NCI-H2107 (cell line): ENCODE measurements around the gene FOXM1.

ENCODE experiments used
- DNase-seq: peaks from one replicate; lab custom pipeline; 2025; lab: John Stamatoyannopoulos, UW

The FOXM1 gene

DNA sequence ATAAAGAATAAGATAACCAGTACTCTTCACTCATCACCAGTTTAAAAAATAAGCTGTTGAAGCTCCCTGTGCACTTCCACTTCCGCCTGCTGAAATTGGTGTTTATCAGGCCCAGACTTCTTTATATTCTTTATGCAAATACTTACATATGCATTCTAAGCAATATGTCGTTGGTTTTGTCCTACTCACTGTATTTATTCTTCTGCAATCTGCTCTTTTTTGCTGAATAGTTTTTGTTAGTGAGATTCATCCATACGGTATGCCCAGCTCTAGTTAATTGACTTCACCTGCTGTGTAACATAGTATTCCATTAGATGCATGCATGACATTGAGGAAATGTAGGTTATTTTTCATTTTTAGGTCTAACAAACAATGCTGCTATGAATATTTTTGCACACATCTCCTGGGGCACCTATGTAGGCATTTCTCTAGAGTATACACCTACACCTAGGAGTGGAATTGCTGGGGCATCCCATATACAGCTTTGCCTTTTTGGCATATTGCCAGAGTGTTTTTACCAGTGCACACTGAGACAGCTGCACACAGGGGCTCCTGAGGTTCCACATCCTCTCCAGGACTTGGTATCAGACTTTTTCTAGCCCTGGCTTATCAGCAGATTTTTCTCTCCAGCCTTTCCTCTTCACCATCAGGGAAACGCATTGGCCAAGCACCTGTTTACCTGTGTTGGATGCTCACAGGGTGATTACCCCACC, 41.1 kb downstream of the FOXM1 start:
- no peak for DNase-seq

DNA sequence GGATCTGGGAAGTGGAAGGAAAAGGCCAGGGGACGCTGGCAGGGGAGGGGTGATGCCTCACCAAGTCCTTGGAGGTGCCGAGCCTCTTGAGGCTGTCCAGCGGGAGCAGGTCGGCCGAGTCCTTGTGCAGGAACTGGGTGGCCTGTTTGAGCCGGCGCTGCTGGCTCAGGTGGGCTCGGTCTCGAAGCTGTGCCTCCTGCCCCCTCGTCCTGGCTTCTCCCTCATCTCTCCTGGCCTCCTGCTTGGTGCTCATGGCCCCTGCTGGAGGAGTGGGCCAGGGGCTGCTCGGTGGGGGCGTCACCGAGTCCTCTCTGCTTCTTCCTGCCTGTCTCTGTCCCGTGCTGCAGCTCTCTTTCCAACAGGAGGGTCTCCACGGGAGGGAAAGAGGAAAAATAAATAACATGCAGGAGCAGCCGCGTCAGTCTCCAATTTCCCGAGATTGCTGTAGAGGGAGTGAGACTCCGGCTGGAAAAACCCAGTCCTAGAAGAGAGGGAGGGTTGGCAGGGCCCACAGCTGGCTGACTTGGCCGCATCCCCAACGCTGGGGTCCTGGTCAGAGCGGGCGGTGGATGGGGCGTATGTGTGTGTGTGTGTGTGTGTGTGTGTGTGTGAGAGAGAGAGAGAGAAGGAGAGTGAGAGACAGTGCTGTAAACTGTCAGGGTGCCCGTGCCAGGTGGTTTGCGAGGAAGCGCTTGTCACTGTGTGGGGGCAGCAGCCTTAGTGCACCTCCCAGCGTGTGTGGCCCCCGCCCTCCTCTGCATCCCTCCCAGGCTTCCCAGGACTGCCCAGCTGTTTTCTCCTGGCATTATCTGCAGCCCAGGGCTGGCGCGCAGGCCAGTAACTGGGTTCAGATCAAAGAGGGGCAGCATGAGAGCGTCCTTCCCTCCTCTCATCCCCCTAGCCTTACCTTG, 42.1 kb downstream of the FOXM1 start, which contains the start of gene NRIP2:
Gene NRIP2, minus strand, starts transcription at position 455 of the 911 bp plus-strand sequence. Its CDS starts 52 bp downstream, at position 403.
- no peak for DNase-seq

- no peak for DNase-seq
These were observed 43.2 kb downstream of the FOXM1 start for GRCh38 chr12:2833810-2834209.

DNA sequence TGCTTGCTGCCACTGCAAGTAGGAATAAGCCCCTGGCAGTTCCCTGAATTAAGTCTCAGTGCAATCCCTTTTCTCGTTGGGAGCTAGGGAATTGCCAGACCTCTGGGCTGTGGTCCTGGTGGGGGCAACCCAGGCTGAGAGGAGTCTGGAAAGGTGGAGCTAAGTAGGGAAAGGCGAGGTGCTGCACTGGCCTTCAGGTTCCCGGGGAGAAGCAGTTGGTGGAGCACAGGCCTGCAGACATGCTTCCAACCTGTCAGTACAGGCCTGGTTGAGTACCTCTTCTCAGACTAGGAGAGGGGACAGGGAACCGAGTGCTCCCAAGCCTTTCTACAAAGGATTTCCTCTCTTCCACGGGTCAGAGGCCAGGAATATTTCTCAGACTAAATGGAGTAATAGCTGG, 43.6 kb downstream of the FOXM1 start:
- no peak for DNase-seq

- no peak for DNase-seq
These were observed 44.3 kb downstream of the FOXM1 start for GRCh38 chr12:2832550-2833127.

GRCh38 chr12:2829275-2829674, 47.7 kb downstream of the FOXM1 start:
- no peak for DNase-seq

DNA sequence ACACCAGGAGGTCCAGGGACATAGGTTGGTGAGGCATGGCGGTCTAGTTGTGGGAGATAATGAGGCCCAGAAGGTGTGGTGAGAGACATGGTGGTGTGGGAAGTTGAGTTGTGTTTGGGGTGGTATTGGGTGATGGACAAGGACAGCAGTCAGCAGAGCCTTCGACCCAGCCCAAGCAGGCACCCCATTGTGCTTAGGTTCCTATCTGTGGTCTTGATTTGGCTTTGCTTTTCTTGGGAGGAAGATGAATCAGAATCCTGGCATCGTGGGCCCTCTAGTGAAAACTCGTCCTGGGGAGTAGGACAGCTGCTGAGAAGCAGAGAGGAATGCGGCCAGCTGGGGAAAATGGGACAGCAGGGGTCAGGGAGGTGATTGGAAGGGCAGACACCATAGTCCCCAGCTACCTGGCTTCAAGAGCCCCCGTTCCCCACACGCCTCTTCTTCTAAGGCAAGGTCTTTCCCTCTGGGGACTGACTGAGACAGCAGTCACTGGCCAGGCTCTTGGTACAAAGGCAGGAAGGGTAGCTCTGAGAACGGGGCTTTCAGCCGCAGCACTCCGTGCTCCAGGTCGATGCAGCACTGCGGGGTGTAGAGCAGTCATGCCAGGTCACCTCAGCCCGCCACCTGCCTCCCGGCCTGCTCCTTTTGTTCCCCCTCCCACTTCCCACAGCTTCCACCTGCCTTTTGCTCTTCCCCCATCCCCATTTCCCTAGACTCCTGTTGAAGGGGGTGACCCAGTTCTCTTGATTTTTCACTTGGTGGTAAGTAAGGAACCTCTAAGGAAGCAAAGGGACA, 50.1 kb downstream of the FOXM1 start:
- DNase-seq, result peak; percentile 50

DNA sequence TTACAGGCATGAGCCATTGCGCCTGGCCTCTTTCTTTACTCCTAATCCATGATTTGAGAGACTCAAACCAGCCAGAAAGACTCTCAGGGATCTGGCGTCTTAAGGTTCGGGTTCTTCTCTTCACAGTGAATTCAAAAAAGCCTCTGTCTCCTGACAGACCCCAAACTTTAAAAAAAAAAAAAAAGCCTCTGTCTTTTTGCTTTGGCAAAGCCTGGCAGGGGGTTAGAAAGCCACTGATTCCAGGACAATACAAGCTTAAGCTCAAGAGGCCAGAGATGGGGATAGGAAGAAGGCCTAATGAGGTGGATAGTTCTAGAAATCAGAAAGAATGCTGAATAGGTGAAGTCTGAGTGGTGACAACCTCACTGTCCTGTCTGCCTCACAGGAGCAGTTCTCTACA, 50.9 kb downstream of the FOXM1 start:
- DNase-seq, result no peak

GRCh38 chr12:2825132-2825531, 51.8 kb downstream of the FOXM1 start:
- no peak for DNase-seq

DNA sequence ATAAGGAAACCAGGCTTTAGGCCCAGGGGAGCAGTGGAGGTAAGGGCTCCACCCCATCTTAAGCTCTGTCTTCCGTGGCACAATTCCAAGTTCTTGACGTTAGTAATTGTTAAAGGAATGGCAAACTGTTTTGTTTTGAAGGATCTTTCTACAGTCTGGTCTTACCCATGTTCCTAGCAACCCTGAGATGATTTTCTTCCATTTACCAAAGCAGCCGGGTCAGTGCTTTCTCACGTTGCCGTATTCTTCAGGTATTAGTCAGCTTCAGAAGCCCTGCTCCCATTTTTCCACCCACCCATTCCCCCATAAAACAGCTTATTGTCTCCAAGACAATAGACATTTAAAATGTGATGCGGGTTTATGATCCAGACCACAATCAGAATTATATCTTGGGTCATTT, 52.4 kb downstream of the FOXM1 start:
- no peak for DNase-seq

GRCh38 chr12:2823483-2823882, 53.5 kb downstream of the FOXM1 start:
- no peak for DNase-seq

- no peak for DNase-seq
These were observed 56.5 kb downstream of the FOXM1 start for GRCh38 chr12:2820432-2820831.

GRCh38 chr12:2819810-2820209, 57.2 kb downstream of the FOXM1 start:
- DNase-seq, result no peak

- DNase-seq, result peak; percentile 53
These were observed 63.5 kb downstream of the FOXM1 start for GRCh38 chr12:2813214-2814185.

- DNase-seq, result peak; percentile 95
These were observed 64.4 kb downstream of the FOXM1 start, which contains the start of gene ITFG2 for GRCh38 chr12:2812290-2813213. Gene ITFG2 (plus strand): TSS chr12:2812668. CDS start chr12:2812761, 93 bp downstream.

- DNase-seq, result no peak
These were observed 65.2 kb downstream of the FOXM1 start for GRCh38 chr12:2811801-2812200.
